Esophagus squamous epithelium (tissue), 5 donors: ENCODE measurements around the gene C11orf58. TPM values are rescaled to one million over a fixed set of nuclear protein-coding genes. Genes with fewer than 3 reads are reported as not detected.
A peak's percentile ranks its signal among the peaks of the same experiment; 100 is the strongest.

Source experiments
- DNase-seq: peaks from one replicate; lab custom pipeline; 2025; lab: John Stamatoyannopoulos, UW
- H3K27ac ChIP-seq, 4 donors: fragments of 200-600 bp; sonication (generic); one replicate each; pipeline ENCODE4 v1.5.1; 2016 to 2019; ENCODE audit warnings: mild to moderate bottlenecking in 1 of 4
- H3K27me3 ChIP-seq, 4 donors: fragments of 200-600 bp; sonication (generic); 1 replicate in 3 of 4; 2 replicates in 1 of 4; pipeline versions ENCODE4 v1.5.1 to v1.6.0; 2017 to 2021; ENCODE audit warnings: antibody characterized with exemption in 1 of 4
- H3K36me3 ChIP-seq, 3 donors: fragments of 200-600 bp; sonication (generic); one replicate each; pipeline ENCODE4 v1.5.1; 2016 to 2019
- H3K4me1 ChIP-seq, 3 donors: fragments of 200-600 bp; sonication (generic); one replicate each; pipeline ENCODE4 v1.5.1; 2017 to 2019
- H3K4me3 ChIP-seq, 4 donors: fragments of 200-600 bp; sonication (generic); 1 replicate in 3 of 4; 2 replicates in 1 of 4; pipeline ENCODE4 v1.5.1; 2016 to 2019; ENCODE audit warnings: mild to moderate bottlenecking in 2 of 4, moderate library complexity in 1 of 4
- H3K9me3 ChIP-seq, 3 donors: fragments of 200-600 bp; sonication (generic); one replicate each; pipeline ENCODE4 v1.5.1; 2016 to 2019
- CTCF ChIP-seq, 6 experiments: fragments of 450-650 bp in 4 of 6; fragments of 200-600 bp in 2 of 6; sonication (generic) in 2 of 6; IDR thresholded peaks; one replicate each; pipeline ENCODE4 v1.5.1; 2016 to 2019; ENCODE audit warnings: antibody characterized with exemption in 6 of 6, mild to moderate bottlenecking in 4 of 6, moderate library complexity in 4 of 6
- POLR2A ChIP-seq, 4 donors: fragments of 450-650 bp; IDR thresholded peaks; one replicate each; pipeline ENCODE4 v1.6.1; 2017; ENCODE audit warnings: antibody characterized with exemption in 4 of 4, mild to moderate bottlenecking in 4 of 4, moderate library complexity in 3 of 4
- WGBS, 2 donors: methylation state at CpG; one replicate each; pipeline ENCODE4 v1.1.5; 2018; 5-methylcytosine and 5-hydroxymethylcytosine counted together
- intact Hi-C: fragments of 100-400 bp; cut with DNase I; formaldehyde crosslinking; loops from one replicate; pipeline ENCODE4 v1.15.0; 2022
- total RNA-seq, 4 donors: library from RNA; depleted of rRNA; stranded (reverse); fragments of >200 nt; gene quantifications; one replicate each; pipeline ENCODE4 v1.1.0, GENCODE V29; 2016
- donor health status: DM: yes; HTN: yes; CAD: no.

The C11orf58 gene
- total RNA-seq, 4 donors from 2014 or later: 63.6 to 143 (median 102) TPM

- Histone ChIP-seq H3K4me3 (no peak overlapping the region), H3K27me3 (no peaks in the 10 kb centered on the region), H3K4me1 (peaks cover 9 to 58% (median 35%) of the 10 kb centered on the region in 3 donors), H3K36me3 (peaks cover 0 to 70% (median 4%) of the 10 kb centered on the region in 3 donors), H3K9me3 (no peaks in the 10 kb centered on the region), H3K27ac (no peak overlapping the region)
- DNase-seq: no peak
- no peak for TF ChIP-seq POLR2A (IDR thresholded peaks at IDR 0.05)
- no peak for TF ChIP-seq CTCF (IDR thresholded peaks at IDR 0.05)
- intact Hi-C loops: loop anchor here (10.0 kb wide), 1 partner anchor 142 kb away; no protein-coding TSS in a partner anchor
Measured at GRCh38 chr11:16792426-16792825, 54.0 kb downstream of the C11orf58 start.

DNA sequence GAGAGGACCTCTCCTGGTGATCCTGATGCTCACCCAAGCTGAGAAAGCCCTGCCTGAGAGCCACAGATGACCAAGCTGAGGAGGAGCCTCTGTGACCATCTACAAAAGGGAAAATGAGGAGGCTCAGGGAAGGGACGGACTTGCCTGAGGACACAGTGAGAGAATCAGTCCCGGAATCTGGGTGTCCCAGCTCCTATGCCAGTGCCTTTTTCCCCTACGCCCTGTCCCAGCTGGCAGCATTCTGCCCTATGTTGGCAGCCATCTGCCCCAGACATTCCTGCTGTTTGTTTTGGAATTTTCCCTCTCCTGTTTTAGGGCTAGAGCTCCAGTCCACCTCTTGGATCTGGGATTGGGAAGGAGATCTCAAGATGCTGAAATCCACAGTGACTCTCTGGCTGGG lies 54.6 kb downstream of the C11orf58 start:
- 71 to 83% methylated on average over 3 of the region's 3 CpGs for WGBS, 2 donors
- Histone ChIP-seq H3K27me3 (no peaks in the 10 kb centered on the region), H3K36me3 (peaks cover 0 to 76% (median 4%) of the 10 kb centered on the region in 3 donors), H3K27ac (peak overlapping the region in 1 of 4 donors; percentile 35), H3K9me3 (no peaks in the 10 kb centered on the region), H3K4me1 (peaks cover 9 to 52% (median 29%) of the 10 kb centered on the region in 3 donors), H3K4me3 (no peak overlapping the region)
- TF ChIP-seq CTCF (IDR thresholded peaks at IDR 0.05): no peak
- no peak for TF ChIP-seq POLR2A (IDR thresholded peaks at IDR 0.05)
- intact Hi-C loops: loop anchor here (10.0 kb wide), 1 partner anchor 142 kb away; no protein-coding TSS in a partner anchor
- DNase-seq: no peak

- WGBS, 2 donors: 100% methylated on average over 1 of the region's 3 CpGs; no CpG with 5 or more reads in 1 of the 2 donors
- H3K36me3 ChIP-seq: peaks cover 0 to 81% (median 4%) of the 10 kb centered on the region in 3 donors
- peaks cover 9 to 47% (median 24%) of the 10 kb centered on the region in 3 donors for H3K4me1 ChIP-seq
- no peak overlapping the region for H3K4me3 ChIP-seq
- H3K27ac ChIP-seq: peak overlapping the region in 1 of 4 donors; percentile 35
- TF ChIP-seq POLR2A (IDR thresholded peaks at IDR 0.05) (no peak), CTCF (IDR thresholded peaks at IDR 0.05) (no peak)
- H3K9me3 ChIP-seq: no peaks in the 10 kb centered on the region
- DNase-seq: no peak
- intact Hi-C loops: loop anchor here (10.0 kb wide), 1 partner anchor 141 kb away; no protein-coding TSS in a partner anchor
- H3K27me3 ChIP-seq: no peaks in the 10 kb centered on the region
Measured at GRCh38 chr11:16793511-16793910, 55.1 kb downstream of the C11orf58 start.

DNA sequence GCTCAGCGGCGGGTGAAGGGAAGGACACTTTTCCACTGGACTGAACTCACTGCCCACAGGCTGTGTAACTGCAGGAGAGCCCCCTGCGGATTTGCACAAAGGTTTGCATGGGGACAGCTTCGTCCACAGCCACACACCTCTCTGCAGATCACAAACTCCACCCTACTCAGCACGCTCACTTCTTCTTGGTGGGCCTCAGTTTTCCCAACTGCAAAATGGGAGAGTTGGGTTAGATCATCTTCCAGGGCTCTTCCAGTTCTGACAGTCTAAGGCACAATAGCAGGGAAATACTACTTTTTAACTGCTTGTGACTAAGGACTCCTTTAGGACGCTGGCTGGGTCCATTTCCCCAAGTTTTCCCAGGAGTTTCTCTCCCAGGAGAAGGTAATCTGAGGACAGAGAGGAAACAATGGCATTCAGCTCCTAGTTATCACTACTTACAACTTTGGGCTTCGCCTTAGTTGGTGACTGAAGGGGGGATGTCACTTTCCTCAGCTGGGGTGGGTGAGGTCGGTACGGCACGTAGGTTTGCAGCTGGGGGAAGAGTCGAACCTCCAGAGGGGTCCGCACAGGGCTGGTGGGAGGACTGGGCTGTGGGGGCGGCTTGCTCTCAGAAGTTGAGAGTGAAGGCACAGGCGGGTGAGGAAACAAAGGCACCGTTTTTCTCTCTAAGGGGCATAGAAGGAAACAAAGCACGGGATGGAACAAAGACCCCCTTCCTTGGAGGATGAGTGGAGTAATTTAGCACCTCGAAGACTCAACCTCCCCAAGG lies 55.8 kb downstream of the C11orf58 start:
- intact Hi-C loops: loop anchor here (10.0 kb wide), 1 partner anchor 141 kb away; no protein-coding TSS in a partner anchor
- H3K27ac ChIP-seq: peak overlapping the region in 2 of 4 donors; percentile 52 to 57
- no peak for DNase-seq
- no peaks in the 10 kb centered on the region for H3K27me3 ChIP-seq
- TF ChIP-seq CTCF (IDR thresholded peaks at IDR 0.05): no peak
- no peak for TF ChIP-seq POLR2A (IDR thresholded peaks at IDR 0.05)
- peaks cover 9 to 40% (median 16%) of the 10 kb centered on the region in 3 donors for H3K4me1 ChIP-seq
- peaks cover 0 to 81% (median 4%) of the 10 kb centered on the region in 3 donors for H3K36me3 ChIP-seq
- no peaks in the 10 kb centered on the region for H3K9me3 ChIP-seq
- 85 to 91% methylated on average over 8 to 11 of the region's 17 CpGs for WGBS, 2 donors
- no peak overlapping the region for H3K4me3 ChIP-seq

DNA sequence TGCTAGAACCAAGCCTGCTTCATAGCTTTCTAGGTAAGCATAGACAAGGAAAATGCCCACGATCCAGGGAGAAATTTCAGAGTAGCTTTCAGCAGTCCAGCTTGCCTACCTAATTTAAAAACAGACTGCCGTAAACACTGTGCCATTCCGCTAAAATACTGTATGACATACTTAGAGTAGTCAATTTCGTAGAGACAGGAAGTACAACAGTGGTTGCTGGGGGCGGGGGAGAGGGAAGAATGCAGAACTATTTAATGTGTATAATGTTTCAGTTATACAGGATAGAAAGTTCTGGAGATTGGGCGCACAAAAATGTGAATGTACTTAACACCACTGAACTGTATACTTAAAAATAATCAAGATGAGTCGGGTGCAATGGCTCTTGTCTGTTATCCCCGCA lies 56.7 kb downstream of the C11orf58 start:
- no peak for DNase-seq
- intact Hi-C loops: loop anchor here (10.0 kb wide), 1 partner anchor 140 kb away; no protein-coding TSS in a partner anchor
- H3K27ac ChIP-seq: peak overlapping the region in 2 of 4 donors; percentile 52 to 57
- H3K27me3 ChIP-seq: no peaks in the 10 kb centered on the region
- WGBS, 2 donors: 79 to 81% methylated on average over 8 of the region's 8 CpGs
- no peak for TF ChIP-seq CTCF (IDR thresholded peaks at IDR 0.05)
- no peak for TF ChIP-seq POLR2A (IDR thresholded peaks at IDR 0.05)
- H3K4me3 ChIP-seq: no peak overlapping the region
- H3K4me1 ChIP-seq: peaks cover 9 to 30% (median 14%) of the 10 kb centered on the region in 3 donors
- H3K36me3 ChIP-seq: peaks cover 0 to 81% (median 0%) of the 10 kb centered on the region in 3 donors
- H3K9me3 ChIP-seq: no peaks in the 10 kb centered on the region
